Right lobe of liver (tissue), 6 donors: ENCODE data around the gene CARHSP1. TPM values are rescaled to one million over a fixed set of nuclear protein-coding genes. Genes with fewer than 3 reads are reported as not detected.

Experiments used
- ATAC-seq, 4 donors: fragments of 200-7000 bp; cut with Tn5 transposase; one replicate each; pipeline ENCODE4 v1.9.1; 2020; ENCODE audit warnings: mild to moderate bottlenecking in 4 of 4, moderate library complexity in 4 of 4
- DNase-seq, 3 donors: peaks; one replicate each; pipeline ENCODE4 v3.0.0-alpha.2; 2020
- H3K27ac ChIP-seq, 3 donors: fragments of 200-600 bp; one replicate each; pipeline ENCODE4 v1.8.0; 2022
- H3K27me3 ChIP-seq, 2 donors: fragments of 200-600 bp; one replicate each; pipeline ENCODE4 v1.8.0; 2022
- H3K36me3 ChIP-seq, 4 donors: fragments of 200-600 bp; sonication (generic) in 1 of 4; one replicate each; pipeline versions ENCODE4 v1.5.1 to v1.8.0; 2017 to 2022; ENCODE audit warnings: control low read depth in 1 of 4
- H3K4me1 ChIP-seq, 4 donors: fragments of 200-600 bp; sonication (generic) in 1 of 4; one replicate each; pipeline versions ENCODE4 v1.5.1 to v1.8.0; 2017 to 2022; ENCODE audit warnings: control low read depth in 1 of 4
- H3K4me3 ChIP-seq, 3 donors: fragments of 200-600 bp; one replicate each; pipeline ENCODE4 v1.8.0; 2022
- H3K9me3 ChIP-seq, 4 donors: fragments of 200-600 bp; sonication (generic) in 1 of 4; one replicate each; pipeline versions ENCODE4 v1.5.1 to v1.8.0; 2017 to 2022; ENCODE audit warnings: control low read depth in 1 of 4
- POLR2A ChIP-seq: fragments of 450-650 bp; IDR thresholded peaks from one replicate; pipeline ENCODE4 v1.6.1; 2017; ENCODE audit warnings: antibody characterized with exemption, mild to moderate bottlenecking
- WGBS: methylation state at CpG from one replicate; pipeline ENCODE4 v1.1.6; 2018; ENCODE audit warnings: low coverage, low lambda C conversion rate; ENCODE audit not compliant: insufficient coverage; ENCODE audit errors: missing lambda C conversion rate; 5-methylcytosine and 5-hydroxymethylcytosine counted together
- intact Hi-C, 2 donors: fragments of 100-400 bp; cut with DNase I; formaldehyde crosslinking; loops; one replicate each; pipeline versions ENCODE4 v1.11.2 to v1.14.1; 2022
- total RNA-seq, 6 experiments: library from RNA; depleted of rRNA in 2 of 6; stranded (reverse); fragments of >200 nt in 2 of 6; fragmentation: NEBNext Ultra II Directional in 3 of 6; extraction: Animal tissue kit (Norgen Biotek cat#: 25700) in 3 of 6; gene quantifications; one replicate each; pipeline versions ENCODE4 v1.1.0 to v1.2.4, GENCODE V29; 2016 to 2023
- TF ChIP-seq, protein P1 (sequence below), 4 donors: fragments of 200-600 bp in 3 of 4; fragments of 450-650 bp in 1 of 4; IDR thresholded peaks; one replicate each; pipeline versions ENCODE4 v1.5.1 to v1.8.0; 2016 to 2022; ENCODE audit warnings: antibody characterized with exemption in 4 of 4, mild to moderate bottlenecking in 2 of 4
- donor health status: DM: no; HTN: yes; CAD: no.
- donor health status: DM: no; HTN: no; CAD: no.
- donor health status: DM: no; HTN: no; CAD: no.
- donor health status: DM: no; HTN: yes; CAD: no.
- donor health status: DM: no; HTN: yes; CAD: no.

CARHSP1 gene
- total RNA-seq, 6 experiments from 2014 or later: 61.5 to 132 (median 73.1) TPM

DNA sequence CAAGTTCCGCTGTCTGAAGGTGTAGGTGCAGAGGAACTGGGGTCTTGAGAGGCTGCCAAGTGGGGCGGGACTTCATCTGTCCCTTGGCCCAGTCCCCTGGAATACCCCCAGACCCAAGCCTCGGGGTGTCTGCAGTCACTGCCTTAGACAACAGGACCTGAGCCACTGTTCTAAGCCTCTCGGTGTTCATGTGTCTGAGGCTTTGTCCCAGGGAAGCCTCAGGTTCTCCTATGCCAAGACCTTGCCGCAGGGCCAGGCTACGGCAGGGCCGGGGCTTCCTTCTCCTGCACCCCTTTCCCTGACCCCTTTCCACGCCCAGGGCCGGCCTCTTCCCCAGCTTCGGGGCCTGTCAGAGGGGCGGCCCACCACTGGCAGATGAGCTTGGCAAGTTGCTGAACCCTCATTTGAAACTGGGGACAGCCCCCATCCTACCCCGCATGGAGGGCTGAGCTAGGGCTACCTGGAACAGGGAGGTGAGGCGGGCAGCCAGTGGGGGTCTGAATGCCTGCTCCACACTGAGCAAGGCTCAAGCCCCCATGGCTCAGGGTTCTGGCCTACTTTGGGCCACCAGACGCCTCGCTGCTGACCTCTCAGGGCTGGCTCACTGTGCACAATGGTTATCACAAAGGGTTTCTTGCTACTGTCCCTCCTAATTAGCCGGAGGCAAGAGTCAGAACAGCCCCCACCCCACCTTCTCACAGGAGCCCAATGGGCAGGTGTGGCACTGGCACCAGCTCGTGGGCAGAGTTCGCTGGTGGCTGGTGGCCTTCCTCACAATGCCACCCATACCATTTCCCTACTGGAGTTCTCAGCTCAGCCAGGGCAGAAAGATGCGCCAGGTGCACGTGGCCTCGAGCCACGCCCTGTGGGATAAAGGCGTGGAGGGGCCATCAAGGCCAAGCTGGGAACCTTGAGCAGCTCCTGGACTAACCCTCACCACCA, 20.4 kb upstream of the CARHSP1 start:
- peak in 1 of 4 donors; percentile 3 for ATAC-seq
- Histone ChIP-seq H3K27me3 (no peaks in the 10 kb centered on the region), H3K9me3 (no peaks in the 10 kb centered on the region), H3K27ac (no peak overlapping the region), H3K36me3 (peaks cover 1 to 37% (median 12%) of the 10 kb centered on the region in 4 donors), H3K4me3 (no peak overlapping the region), H3K4me1 (no peaks in the 10 kb centered on the region)
- TF ChIP-seq, protein P1, sequence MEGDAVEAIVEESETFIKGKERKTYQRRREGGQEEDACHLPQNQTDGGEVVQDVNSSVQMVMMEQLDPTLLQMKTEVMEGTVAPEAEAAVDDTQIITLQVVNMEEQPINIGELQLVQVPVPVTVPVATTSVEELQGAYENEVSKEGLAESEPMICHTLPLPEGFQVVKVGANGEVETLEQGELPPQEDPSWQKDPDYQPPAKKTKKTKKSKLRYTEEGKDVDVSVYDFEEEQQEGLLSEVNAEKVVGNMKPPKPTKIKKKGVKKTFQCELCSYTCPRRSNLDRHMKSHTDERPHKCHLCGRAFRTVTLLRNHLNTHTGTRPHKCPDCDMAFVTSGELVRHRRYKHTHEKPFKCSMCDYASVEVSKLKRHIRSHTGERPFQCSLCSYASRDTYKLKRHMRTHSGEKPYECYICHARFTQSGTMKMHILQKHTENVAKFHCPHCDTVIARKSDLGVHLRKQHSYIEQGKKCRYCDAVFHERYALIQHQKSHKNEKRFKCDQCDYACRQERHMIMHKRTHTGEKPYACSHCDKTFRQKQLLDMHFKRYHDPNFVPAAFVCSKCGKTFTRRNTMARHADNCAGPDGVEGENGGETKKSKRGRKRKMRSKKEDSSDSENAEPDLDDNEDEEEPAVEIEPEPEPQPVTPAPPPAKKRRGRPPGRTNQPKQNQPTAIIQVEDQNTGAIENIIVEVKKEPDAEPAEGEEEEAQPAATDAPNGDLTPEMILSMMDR (IDR thresholded peaks at IDR 0.05): no peak
- TF ChIP-seq POLR2A: no peak
- WGBS: 73% methylated on average over 6 of the region's 23 CpGs
- peak in 1 of 3 donors; percentile 42 for DNase-seq
- intact Hi-C loops: loop anchor here (10.0 kb wide), 2 partner anchors 234 to 324 kb away; no protein-coding TSS in a partner anchor

DNA sequence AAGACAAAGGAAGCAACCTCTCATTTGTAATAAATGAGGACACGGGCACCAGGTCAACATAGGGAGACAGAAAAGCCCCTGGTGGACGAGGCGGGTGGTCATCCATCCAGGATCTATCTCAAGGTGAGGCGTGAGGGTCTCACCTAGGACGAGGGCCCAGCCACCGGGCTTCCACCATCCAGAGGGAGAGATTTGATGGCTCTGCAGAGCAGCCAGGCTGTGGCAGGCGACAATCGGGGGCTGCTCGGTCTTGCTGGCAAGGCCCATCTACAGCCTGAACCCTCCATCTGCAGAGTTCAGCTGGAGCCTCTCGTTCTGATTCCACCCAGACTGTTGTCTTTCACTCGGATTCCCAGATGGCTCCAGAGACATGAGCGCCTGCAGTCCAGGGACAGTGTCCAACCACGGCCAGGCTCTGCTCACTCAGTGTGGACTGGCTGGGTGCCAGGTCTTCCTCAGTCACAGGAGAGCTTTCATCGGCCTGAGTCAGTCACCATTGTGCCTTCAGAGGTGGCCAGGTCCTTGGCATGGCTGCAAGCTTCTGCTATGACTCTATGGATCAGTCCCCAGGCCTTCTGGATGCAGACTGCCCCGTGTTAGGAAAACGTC, 19.2 kb upstream of the CARHSP1 start:
- H3K27me3 ChIP-seq: no peaks in the 10 kb centered on the region
- peak; percentile 66 to 77 (median 70) for DNase-seq
- no peaks in the 10 kb centered on the region for H3K4me1 ChIP-seq
- no peak overlapping the region for H3K4me3 ChIP-seq
- 89% methylated on average over 3 of the region's 16 CpGs for WGBS
- TF ChIP-seq, protein P1 (IDR thresholded peaks at IDR 0.05): no peak
- no peak for TF ChIP-seq POLR2A
- H3K27ac ChIP-seq: no peak overlapping the region
- intact Hi-C loops: loop anchor here (10.0 kb wide), 2 partner anchors 233 to 323 kb away; no protein-coding TSS in a partner anchor
- H3K36me3 ChIP-seq: peaks cover 0 to 26% (median 3%) of the 10 kb centered on the region in 4 donors
- peak; percentile 31 to 57 (median 42) for ATAC-seq
- H3K9me3 ChIP-seq: no peaks in the 10 kb centered on the region

DNA sequence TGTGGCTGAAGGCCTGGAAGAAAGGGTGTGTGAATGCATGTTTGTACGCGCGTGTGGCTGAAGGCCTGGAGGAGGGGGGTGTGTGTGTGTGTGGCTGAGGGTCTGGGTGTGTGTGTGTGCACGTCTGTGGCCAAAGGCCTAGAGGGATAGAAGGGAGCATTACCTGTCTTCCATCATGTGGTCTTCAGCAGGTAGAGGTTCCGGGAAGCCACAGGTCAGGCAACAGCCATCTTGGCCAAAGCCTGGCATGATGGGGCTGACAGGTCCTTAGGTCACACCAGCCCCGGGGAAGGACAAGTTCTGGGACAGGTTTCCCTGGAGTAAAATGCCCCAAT, 18.6 kb upstream of the CARHSP1 start:
- H3K27ac ChIP-seq: no peak overlapping the region
- no peak overlapping the region for H3K4me3 ChIP-seq
- no peaks in the 10 kb centered on the region for H3K4me1 ChIP-seq
- intact Hi-C loops: loop anchor here (10.0 kb wide), 2 partner anchors 233 to 323 kb away; no protein-coding TSS in a partner anchor
- ATAC-seq (no peak), DNase-seq (peak in 2 of 3 donors; percentile 11 to 27)
- H3K9me3 ChIP-seq: no peaks in the 10 kb centered on the region
- TF ChIP-seq, protein P1 (IDR thresholded peaks at IDR 0.05): no peak
- TF ChIP-seq POLR2A: no peak
- H3K36me3 ChIP-seq: peaks cover 0 to 19% (median under 1%) of the 10 kb centered on the region in 4 donors
- H3K27me3 ChIP-seq: no peaks in the 10 kb centered on the region
- no CpG with 5 or more reads among the region's 6 CpGs for WGBS

DNA sequence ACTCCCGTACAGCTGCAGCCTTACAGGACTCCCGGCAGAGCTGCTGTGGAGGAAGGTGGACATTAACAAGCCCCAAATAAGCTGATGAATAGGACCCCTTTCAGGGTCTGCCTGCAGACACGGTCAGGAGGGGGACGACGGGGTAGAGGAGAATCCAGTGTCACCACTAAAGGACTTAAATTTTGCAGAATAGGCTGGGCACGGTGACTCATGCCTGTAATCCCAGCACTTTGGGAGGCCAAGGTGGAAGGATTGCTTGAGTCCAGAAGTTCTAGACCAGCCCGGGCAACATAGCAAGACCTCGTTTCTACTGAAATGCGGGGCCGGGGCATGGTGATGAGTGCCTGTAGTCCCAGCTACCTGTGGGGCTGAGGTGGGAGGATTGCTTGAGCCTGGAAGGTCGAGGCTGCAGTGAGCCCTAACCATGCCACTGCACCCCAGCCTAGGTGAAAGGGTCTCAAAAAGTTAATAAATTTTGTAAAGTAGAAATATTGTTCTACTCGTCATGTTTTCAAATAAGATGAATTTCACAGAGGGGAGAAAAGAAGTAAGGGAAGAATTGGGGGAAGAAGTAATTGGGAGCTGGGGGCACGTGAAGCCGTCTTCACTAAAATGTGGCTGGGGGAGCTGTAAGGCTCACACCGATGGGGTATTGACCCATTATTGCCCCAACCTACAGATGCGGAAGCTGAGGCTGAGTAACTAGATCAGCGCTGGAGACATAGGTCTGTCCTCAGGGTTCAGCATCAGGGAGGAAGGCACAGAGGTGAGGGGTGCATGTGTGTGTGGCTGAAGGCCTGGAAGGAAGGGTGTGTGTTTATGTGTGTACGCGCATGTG, 18.0 kb upstream of the CARHSP1 start:
- DNase-seq: peak in 2 of 3 donors; percentile 11 to 35
- TF ChIP-seq POLR2A: no peak
- TF ChIP-seq, protein P1 (IDR thresholded peaks at IDR 0.05): no peak
- Histone ChIP-seq H3K4me1 (no peaks in the 10 kb centered on the region), H3K27ac (no peak overlapping the region), H3K36me3 (peaks cover 0 to 15% (median under 1%) of the 10 kb centered on the region in 4 donors), H3K27me3 (no peaks in the 10 kb centered on the region), H3K9me3 (no peaks in the 10 kb centered on the region), H3K4me3 (no peak overlapping the region)
- no peak for ATAC-seq
- 72% methylated on average over 5 of the region's 19 CpGs for WGBS
- intact Hi-C loops: loop anchor here (10.0 kb wide), 2 partner anchors 232 to 322 kb away; no protein-coding TSS in a partner anchor
